ENCODE data around the gene DEFB112.

Gene DEFB112

GRCh38 chr6:50091641-50092040 is 41.9 kb upstream of the DEFB112 start:
- TF ChIP-seq CTCF (IDR thresholded peaks at IDR 0.05; ENCODE audit: control insufficient read depth, extremely low read depth, insufficient read depth), result no peak
- no peak overlapping the region for H3K4me3 ChIP-seq (ENCODE audit: low read depth, low read length)
- DNase-seq (ENCODE audit: low read depth), result no peak

GRCh38 chr6:50089911-50090310 is 40.2 kb upstream of the DEFB112 start:
- DNase-seq (ENCODE audit: low read depth), result no peak
- H3K4me3 ChIP-seq (ENCODE audit: low read depth, low read length), result no peak overlapping the region
- TF ChIP-seq CTCF (IDR thresholded peaks at IDR 0.05; ENCODE audit: control insufficient read depth, extremely low read depth, insufficient read depth), result no peak

- DNase-seq (ENCODE audit: low read depth), result no peak
- no peak overlapping the region for H3K4me3 ChIP-seq (ENCODE audit: low read depth, low read length)
- TF ChIP-seq CTCF (IDR thresholded peaks at IDR 0.05; ENCODE audit: control insufficient read depth, extremely low read depth, insufficient read depth), result no peak
Measured at GRCh38 chr6:50087231-50087954, 37.7 kb upstream of the DEFB112 start.

- no peak overlapping the region for H3K4me3 ChIP-seq (ENCODE audit: low read depth, low read length)
- no peak for TF ChIP-seq CTCF (IDR thresholded peaks at IDR 0.05; ENCODE audit: control insufficient read depth, extremely low read depth, insufficient read depth)
- DNase-seq (ENCODE audit: low read depth), result no peak
Measured at GRCh38 chr6:50077385-50077784, 27.7 kb upstream of the DEFB112 start.

GRCh38 chr6:50076431-50076830 is 26.7 kb upstream of the DEFB112 start:
- no peak for TF ChIP-seq CTCF (IDR thresholded peaks at IDR 0.05; ENCODE audit: control insufficient read depth, extremely low read depth, insufficient read depth)
- DNase-seq (ENCODE audit: low read depth), result no peak
- no peak overlapping the region for H3K4me3 ChIP-seq (ENCODE audit: low read depth, low read length)

GRCh38 chr6:50071921-50072320 is 22.2 kb upstream of the DEFB112 start:
- DNase-seq (ENCODE audit: low read depth), result no peak
- no peak overlapping the region for H3K4me3 ChIP-seq (ENCODE audit: low read depth, low read length)
- no peak for TF ChIP-seq CTCF (IDR thresholded peaks at IDR 0.05; ENCODE audit: control insufficient read depth, extremely low read depth, insufficient read depth)

- DNase-seq (ENCODE audit: low read depth), result no peak
- TF ChIP-seq CTCF (IDR thresholded peaks at IDR 0.05; ENCODE audit: control insufficient read depth, extremely low read depth, insufficient read depth), result no peak
- no peak overlapping the region for H3K4me3 ChIP-seq (ENCODE audit: low read depth, low read length)
Measured at GRCh38 chr6:50070101-50070500, 20.4 kb upstream of the DEFB112 start.

Data from LNCaP clone FGC (cell line).